ENCODE measurements around the gene SYNDIG1.

GRCh38 chr20:24676978-24677370 is 207.5 kb downstream of the SYNDIG1 start:
- TF ChIP-seq, protein P1, sequence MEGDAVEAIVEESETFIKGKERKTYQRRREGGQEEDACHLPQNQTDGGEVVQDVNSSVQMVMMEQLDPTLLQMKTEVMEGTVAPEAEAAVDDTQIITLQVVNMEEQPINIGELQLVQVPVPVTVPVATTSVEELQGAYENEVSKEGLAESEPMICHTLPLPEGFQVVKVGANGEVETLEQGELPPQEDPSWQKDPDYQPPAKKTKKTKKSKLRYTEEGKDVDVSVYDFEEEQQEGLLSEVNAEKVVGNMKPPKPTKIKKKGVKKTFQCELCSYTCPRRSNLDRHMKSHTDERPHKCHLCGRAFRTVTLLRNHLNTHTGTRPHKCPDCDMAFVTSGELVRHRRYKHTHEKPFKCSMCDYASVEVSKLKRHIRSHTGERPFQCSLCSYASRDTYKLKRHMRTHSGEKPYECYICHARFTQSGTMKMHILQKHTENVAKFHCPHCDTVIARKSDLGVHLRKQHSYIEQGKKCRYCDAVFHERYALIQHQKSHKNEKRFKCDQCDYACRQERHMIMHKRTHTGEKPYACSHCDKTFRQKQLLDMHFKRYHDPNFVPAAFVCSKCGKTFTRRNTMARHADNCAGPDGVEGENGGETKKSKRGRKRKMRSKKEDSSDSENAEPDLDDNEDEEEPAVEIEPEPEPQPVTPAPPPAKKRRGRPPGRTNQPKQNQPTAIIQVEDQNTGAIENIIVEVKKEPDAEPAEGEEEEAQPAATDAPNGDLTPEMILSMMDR (conservative IDR thresholded peaks at IDR 0.05; ENCODE audit: low read depth, low read length), result no peak
- TF ChIP-seq EZH2 (IDR thresholded peaks at IDR 0.05; ENCODE audit: low read length, unreplicated experiment) (no peak), EZH2phosphoT487 (IDR thresholded peaks at IDR 0.05; ENCODE audit: borderline replicate concordance, low read length) (no peak)

Measured in PC-3 (cell line).